NCI-H1105 (cell line): ENCODE data around the gene CNTLN.
"Not testable (repeated sequence)": the region's sequence is repeated elsewhere in the genome, so short reads cannot be mapped to it uniquely, and the experiment has no call there.

Experiments
- DNase-seq: peaks from one replicate; lab custom pipeline; 2025; lab: John Stamatoyannopoulos, UW

The CNTLN gene

DNA sequence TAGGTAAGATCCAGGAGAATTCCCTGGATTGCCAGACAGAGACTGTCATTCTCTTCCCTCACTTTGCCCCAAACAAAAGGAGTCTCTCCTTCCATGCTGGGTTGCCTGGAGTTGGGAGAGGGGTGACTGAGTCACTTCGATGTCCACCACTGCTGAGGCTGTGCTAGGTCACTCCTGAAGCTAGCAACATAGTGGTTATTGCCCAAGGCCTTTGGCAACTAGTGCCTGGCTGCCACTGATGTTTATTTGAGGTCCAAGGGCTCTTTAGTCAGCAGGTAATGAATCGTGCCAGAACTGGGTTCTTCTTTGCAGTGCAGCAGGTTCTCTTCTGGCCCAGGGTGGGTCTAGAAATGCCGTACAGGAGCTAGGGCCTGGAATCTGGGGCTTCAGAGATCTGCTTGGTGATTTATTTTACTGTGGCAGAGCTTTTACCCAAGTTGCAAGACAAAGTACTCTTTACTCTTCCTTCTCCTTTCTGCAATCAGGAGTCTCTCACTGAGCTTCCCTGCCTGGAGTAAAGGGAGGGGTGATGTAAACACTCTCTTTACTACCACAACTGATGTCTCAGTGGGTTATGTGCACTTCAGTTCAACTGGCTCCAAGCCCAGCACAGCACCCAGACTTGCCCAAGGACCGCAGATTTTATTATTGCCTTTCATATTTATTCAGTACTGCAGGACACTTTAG lies 288.3 kb downstream of the CNTLN start:
- no peak for DNase-seq

DNA sequence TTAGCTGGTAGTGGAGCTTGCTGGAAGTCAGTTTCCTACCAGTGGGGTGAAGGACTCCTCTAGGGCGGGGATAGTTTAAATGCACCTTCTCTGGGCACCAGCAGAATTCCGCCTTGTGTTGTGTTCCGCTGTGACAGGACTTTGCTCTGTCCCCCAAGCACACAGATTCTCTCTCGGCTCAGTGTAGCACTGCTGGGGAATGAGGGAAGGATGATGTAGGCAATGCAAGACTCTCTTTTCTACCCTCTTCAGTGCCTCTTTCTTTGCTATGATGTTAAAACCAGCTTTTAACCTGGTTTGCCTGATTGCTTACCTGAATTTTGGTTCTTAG lies 288.8 kb downstream of the CNTLN start:
- no peak for DNase-seq

DNA sequence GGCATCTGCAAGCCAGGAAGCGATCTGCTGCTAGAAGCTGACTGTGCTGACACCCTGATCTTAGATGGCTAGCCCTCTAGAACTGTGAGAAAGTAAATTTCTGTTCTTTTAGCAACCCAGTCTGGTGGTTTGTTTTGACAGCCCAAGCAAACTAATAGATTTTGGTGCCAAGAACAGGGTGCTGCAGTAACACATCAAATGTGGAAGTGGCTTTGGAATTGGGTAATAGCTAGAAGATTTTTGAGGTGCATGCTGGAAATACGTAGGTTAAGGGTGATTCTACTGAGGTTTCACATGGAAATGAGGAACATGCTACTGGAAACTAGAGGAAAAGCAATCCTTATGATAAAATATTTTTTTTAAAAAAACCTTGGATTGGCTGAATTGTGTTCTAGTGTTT lies 290.5 kb downstream of the CNTLN start:
- no peak for DNase-seq

DNA sequence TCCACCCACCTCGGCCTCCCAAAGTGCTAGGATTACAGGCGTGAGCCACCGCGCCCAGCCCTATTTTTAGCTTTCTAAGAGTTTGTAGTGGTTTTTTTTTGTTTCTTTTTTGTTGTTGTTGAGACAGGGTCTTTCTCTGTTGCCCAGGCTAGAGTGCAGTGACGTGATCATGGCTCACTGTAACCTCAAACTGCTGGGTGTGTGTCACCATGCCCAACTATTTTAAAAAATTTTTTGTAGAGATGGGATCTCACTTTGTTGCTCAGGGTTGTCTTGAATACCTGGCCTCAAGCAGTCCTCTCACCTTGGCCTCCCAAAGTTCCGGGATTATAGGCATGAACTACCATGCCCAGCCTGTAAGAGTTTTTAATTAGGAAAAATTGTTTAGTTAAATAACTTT lies 298.7 kb downstream of the CNTLN start:
- DNase-seq = no peak

DNA sequence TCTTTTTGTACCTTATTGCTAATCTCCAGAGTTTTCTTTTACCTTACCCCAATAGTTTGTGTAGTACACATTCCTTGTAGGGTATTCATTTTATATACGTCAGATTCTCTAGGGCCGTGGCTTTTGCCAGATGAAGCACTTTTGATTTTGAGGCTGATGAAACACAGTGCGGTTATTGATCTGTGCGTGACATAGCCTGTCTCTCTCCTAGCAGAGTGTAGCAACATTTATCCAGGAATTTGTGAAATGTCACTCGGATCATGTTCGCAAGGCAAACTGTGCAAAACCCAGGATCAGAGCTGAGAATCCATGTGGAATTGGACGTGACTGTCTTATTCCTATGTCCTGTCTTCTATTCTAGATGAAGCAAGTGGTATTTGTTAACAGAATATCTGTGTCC lies 302.0 kb downstream of the CNTLN start:
- DNase-seq = no peak

DNA sequence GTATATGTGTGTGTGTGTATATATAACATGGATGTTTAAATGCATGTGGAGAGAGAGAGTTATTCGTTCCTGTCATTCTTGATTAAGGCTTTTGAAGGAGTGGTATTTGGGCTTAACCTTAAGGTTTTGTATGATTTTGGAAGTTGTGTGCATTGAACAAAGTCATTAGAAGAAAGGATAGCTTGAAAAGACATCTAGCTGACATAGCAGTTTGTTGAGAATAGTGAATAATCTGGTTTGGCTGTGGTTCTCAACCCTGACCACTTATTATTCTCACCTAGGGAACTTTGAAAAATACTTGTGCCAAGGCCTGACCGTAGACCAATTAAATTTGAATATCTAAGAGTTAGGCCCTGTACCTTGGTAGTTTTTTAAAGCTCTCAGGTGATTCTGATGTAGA lies 303.0 kb downstream of the CNTLN start:
- DNase-seq = no peak

DNA sequence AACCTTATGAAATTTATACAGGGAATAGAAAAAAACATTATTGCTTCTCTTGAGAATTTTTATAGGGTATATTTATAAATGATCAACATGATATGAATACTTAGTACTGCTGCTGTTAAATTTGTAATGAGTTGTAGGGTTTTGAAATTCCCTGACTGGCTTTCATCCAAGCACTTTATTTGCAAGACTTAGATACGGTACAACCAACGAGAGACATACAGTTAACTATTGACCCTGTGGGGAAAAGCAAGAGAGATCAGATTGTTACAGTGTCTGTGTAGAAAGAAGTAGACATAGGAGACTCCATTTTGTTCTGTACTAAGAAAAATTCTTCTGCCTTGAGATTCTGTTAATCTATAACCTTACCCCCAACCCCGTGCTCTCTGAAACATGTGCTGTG lies 310.3 kb downstream of the CNTLN start:
- DNase-seq = not testable (repeated sequence)

DNA sequence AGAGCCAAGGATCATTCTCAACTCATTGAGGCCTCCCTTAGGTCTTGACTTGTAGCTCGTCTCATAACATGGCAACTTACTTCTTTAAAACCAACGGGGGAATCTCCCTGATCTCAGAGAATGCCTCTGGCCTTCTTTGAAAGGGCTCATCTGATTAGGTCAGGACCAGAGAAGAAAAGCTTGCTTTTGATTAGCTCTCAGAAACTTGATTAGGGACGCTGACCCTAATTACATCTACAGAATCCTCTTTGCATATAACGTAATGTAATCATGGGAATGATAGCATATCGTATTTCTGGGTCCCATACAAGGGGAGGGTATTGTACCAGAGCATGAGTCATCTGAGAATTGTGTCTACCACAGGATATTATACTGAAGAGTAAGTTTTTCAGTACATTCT lies 318.9 kb downstream of the CNTLN start:
- no peak for DNase-seq

DNA sequence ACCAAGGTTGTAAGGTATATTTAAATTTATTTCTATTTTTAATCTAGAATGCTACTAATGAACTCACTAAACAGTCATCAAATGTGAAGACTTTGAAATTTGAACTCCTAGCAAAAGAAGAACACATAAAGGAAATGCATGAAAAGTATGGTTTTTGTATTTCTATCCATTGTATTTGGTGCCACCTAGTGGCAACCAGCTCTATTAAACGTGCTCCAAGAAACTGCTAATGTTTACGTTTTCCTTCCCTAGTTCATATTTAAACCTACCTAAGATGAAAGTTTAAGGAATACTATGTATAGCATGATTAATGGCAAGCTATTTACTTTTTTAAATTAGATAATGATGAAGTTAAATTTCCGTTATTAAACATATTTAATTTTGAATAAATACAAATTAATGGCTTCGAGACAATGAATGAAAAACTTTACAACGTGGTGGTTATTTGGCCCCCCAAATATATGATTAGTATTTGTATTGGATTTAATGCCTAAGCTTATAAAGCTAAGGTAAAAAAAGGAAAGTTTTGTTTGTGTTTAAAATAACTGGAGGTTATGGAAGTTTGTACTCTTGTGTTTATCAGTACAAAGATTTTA lies 328.1 kb downstream of the CNTLN start:
- DNase-seq = peak; percentile 43

DNA sequence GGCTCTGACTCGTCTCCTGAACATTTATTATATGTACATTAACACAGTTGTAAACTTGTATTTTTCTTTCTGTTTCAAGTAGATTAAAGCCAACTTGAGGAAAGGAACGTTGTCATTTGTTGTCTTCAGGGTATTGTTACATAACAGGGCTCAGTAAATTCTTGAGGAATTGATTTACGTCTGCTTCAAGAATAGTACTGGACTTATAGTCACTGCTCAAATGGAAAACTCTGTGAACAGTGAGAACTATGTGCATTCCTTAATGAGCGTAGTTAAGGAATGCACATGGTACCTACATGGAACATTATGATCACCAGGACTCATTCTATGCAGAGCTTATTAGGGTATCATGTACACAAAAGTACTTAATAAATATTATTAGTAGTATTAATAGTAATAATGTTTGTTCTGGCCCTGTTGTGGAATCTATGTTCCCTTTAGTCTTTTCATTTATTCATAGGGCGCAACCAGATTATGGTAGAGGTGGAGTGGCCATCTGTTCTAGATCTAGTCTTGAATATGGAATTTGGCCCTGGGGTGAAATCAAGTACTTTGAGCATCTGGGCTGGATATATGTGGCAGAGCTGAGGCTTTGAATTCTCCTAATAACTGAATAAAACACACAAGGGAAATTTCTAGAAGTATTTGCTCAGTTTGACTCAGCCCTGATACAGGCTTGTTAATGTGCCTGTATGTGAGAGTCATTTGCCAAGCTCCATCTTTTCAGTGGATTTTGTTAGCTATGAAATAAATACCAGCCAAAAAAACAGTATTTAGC lies 335.4 kb downstream of the CNTLN start:
- DNase-seq = no peak

DNA sequence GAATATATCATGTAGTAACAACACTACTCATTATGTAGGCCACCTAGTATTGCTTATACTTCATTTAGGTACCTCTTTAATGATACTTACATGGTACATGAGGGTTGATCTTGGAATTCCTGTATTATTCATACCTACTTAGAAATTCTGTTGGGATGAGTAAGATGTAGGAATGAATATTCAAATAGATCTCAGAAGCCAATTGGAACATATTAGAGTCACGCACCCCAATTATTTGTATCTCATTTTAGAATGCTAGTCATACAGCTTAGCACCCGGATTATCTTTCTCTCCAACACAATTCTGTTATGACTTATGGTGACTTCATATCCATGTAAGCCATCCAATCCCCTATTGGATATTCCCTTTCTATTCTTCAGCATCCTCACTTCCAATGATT lies 337.3 kb downstream of the CNTLN start:
- DNase-seq = no peak

DNA sequence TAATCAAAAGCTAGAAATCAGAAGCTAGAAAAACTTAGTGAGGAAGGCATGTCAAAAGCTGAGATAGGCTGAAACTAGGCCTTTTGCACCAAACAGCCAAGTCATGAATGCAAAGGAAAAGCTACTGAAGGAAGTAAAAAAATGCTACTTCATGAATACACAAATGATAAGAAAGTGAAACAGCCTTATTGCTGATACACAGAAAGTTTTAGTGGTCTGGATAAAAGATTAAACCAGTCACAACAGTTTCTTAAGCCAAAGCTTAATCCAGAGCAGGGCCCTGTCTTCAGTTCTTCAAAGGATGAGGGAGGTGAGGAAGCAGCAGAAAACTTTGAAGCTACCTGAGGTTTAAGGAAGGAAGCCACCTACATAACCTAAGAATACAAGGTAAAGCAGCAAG lies 341.6 kb downstream of the CNTLN start:
- no peak for DNase-seq

DNA sequence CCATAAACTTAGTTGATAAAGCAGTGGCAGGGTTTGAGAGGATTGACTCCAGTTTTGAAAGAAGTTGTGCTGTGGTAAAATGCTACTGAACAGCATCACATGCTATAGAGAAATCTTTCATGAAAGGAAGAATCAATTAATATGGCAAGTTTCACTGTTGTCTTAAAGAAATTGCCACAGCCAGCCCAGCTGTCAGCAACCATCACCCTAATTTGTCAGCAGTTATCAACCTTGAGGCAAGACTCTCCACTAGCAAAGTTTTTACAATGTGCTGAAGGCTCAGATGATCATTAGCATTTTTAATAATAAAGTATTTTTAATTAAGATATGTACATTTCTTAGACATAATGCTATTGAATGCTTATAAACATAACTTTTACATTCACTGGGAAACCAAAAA lies 343.0 kb downstream of the CNTLN start:
- no peak for DNase-seq

DNA sequence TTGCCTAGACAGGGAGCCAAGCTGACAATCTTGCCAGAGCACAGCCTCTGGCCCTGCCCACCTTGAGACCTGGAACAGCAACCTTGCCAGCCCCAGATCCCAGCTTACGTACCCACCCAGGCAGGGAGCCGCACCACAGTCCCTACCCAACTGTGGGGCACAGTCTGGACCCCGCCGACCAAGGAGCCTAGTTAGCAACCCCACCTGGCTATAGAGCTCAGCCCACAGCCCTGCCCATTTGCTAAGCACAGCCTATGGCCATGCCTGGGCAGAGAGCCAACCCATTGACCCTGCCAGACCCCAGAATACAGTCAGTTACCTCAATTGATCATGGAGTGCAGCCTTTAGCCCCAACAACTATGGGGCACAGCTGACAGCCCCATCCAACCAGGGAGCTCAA lies 346.1 kb downstream of the CNTLN start:
- DNase-seq = no peak

DNA sequence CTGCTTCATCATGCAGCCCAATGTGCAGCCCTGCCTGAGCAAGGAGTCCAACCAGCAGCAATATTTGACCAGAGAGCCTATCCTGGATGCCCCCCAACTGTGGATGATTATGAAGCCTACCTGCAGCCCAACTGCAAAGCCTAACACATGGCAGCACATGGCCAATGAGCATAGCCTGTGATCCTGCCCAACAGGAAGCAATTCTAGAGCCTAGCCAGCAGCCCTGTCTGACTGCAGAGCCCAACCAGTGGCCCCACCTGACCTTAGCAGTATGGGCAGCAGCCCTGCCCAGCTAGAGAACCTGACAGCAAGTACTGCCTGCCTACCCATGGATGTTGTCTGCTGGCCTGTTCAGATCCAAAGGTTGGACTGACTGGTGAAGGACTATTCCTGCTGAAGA lies 346.7 kb downstream of the CNTLN start:
- no peak for DNase-seq

DNA sequence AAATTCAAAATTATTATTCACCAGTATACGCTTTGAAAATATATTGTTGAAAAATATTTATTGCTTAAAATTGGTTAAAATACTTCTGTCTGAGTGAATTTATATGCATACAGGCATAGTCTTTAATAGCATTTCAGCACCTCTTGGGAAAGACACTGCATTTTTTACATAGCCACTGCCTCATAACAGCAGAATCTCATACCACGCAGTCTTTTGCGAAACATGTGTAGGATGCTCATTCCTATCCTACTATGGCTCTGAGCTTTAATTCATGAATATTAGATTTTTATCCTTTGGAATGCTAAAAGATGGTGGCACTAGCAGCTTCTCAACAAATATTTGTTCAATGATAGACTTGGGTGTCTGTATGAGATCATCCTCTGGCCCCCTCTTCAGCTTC lies 350.1 kb downstream of the CNTLN start:
- DNase-seq = no peak

DNA sequence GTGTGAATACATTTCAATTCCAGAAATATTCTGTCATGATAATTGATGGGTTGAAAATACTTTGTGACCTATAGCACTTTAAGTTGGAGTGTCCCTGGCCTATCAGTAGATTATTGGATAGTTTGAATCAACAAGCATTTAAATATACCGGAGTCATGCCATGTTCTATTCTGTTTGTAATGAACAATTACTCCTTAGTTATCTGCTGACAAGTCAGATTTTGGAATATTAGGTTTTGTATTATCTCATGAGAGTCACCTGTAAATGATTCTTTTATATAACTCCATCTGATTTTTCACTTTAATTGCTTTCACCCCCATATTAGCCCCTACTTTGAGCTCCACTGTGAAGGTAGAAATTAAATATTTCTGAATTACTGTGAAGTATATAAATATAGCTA lies 351.6 kb downstream of the CNTLN start:
- DNase-seq = no peak

DNA sequence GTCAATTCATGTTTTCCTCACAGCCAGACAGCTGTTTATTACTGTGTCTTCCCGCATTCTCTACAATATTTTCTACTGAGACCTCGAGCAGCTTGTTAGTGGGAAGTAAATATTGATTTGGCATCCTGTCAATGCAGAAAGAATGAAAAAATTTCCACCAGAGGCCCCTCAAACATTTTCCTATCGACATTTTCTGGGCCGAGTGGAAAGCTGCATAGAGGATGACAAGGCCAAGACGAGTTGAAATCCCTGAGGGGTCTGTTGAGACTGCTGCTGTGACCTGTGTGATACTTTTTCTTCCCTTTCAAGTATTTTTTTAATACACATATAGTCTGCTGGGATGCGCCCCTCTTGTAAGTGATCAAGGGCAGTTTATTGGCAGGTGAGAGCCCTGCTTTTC lies 352.6 kb downstream of the CNTLN start:
- DNase-seq = peak; percentile 7

DNA sequence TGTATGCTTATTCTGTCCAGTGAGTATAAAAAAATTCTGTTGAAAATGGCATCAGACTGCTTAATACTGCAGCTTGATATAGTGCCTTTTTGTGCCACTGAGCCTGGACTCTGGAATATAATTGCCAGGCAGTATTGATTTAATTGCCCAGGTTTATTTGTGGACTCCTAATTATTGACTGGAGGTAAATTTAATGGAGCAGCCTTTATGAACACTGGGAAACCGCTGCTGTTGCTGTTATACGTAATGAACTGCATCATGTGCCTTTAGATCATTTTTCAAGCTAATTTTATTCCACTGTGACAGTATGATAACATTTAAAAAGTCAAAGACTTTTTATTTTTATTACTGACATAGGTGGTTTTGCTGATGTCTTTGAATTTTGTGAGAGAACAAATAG lies 353.8 kb downstream of the CNTLN start:
- peak; percentile 55 for DNase-seq

DNA sequence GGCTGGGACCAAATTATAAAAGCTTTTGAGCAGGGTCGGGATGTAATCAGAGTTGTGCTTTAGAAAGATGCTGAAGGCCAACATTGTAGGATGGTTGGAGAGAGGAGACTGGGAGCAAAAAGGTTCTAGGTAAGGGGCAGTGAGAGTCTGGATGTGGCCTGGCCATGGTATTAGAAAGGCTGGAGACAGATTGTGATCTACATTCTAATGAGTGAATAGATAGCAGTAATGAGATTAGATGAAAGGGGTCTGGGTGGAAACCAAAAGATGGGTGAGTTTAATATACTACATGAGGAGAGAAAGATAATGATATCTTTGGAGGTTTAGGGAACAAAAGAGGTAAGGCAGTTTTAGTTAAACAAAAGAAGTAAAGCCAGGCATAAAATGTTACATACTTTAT lies 355.3 kb downstream of the CNTLN start:
- DNase-seq = no peak

DNA sequence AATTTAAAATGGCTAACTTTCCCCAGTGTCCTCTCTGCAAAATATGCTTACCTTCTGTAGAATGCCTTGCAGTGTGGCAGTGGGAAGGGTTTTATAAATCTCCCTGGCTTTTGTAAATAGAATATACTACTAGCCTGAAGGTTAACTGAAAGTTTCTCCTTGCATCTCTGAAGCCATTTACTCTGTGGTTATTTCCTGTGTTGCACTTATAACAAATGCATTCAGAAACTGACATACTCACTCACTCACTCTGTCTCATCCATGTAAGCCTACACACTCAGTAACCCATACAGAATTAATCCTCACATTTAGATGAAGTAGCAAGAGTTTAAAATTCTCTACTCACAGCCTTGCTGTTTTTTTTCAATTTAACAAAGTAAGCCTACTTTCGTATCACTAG lies 356.9 kb downstream of the CNTLN start:
- no peak for DNase-seq

DNA sequence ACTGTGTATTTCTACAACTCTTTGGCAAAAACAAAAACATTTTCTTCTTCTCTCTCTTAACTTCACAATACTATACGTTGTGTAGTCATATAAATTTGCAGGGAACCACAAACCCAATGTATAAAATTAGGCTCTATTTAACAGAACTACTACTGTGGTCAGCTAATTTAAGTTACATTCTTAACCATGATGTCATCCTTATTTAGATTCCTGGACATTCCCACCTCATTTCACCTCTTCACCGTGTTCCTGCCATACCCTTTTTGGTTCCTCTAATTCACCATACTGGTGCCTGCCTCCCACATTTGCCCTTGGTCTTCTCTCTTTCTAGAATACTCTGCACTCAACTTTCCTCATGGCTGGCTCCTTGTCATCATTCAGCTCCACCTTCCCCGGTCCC lies 368.4 kb downstream of the CNTLN start:
- DNase-seq = no peak

DNA sequence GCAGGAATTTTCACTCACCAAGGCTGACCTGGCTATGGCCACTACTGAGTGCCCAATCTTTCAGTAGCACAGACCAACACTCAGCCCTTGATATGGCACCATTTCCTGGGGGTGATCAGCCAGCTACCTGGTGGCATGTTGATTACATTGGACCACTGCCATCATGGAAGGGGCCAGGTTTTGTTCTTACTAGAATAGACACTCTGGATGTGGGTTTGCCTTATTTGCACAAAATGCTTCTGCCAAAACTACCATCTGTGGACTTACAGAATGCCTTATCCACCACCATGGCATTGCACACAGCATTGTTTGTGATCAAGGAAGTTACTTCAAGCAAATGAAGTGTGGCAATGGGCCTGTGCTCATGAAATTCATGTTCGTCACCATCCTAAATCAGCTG lies 374.3 kb downstream of the CNTLN start:
- DNase-seq = no peak

DNA sequence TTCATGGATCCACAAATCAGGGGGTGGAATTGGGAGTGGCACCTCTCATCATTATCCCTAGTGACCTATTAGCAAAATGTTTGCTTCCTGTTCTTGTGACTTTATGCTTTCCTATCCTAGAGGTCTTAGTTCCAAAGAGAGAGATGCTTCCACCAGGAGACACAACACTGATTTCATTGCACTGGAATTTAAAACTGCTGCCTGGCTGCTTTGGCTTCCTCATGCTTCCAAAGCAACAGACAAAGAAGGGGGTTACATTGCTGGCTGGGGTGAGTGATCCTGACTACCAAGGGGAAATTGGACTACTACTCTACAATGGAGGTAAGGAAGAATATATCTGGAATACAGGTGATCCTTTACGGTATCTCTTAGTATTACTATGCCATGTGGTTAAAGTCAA lies 374.9 kb downstream of the CNTLN start:
- DNase-seq = no peak
